ENCODE data around the gene SPEF2.

DNA sequence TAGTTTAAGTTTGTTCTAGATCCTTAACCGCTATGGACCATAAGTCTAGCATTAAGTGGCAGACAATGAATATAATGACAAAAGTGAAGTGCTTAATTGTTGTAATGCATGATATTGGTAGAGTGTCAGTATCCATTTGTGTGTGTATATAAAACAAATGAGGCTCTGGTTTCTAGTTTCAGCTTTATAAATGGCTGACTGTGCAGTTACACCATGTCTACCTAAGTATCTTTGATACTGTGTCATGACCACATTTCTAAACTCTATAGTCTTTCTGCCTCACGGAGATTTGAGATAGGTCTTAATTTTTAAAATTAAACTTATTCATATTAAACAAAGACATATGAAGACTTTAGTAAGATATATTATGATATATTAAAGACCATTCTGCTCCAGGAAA lies 92.0 kb downstream of the SPEF2 start:
- TF ChIP-seq, protein P1, sequence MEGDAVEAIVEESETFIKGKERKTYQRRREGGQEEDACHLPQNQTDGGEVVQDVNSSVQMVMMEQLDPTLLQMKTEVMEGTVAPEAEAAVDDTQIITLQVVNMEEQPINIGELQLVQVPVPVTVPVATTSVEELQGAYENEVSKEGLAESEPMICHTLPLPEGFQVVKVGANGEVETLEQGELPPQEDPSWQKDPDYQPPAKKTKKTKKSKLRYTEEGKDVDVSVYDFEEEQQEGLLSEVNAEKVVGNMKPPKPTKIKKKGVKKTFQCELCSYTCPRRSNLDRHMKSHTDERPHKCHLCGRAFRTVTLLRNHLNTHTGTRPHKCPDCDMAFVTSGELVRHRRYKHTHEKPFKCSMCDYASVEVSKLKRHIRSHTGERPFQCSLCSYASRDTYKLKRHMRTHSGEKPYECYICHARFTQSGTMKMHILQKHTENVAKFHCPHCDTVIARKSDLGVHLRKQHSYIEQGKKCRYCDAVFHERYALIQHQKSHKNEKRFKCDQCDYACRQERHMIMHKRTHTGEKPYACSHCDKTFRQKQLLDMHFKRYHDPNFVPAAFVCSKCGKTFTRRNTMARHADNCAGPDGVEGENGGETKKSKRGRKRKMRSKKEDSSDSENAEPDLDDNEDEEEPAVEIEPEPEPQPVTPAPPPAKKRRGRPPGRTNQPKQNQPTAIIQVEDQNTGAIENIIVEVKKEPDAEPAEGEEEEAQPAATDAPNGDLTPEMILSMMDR (IDR thresholded peaks at IDR 0.05): no peak
- TF ChIP-seq ESRRA (CRISPR knock-in tag; IDR thresholded peaks at IDR 0.05; ENCODE audit: borderline replicate concordance): no peak
- TF ChIP-seq, protein P2, sequence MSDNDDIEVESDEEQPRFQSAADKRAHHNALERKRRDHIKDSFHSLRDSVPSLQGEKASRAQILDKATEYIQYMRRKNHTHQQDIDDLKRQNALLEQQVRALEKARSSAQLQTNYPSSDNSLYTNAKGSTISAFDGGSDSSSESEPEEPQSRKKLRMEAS (CRISPR knock-in tag; IDR thresholded peaks at IDR 0.05): no peak
- no peak for TF ChIP-seq CREB1 (CRISPR knock-in tag; IDR thresholded peaks at IDR 0.05)
- TF ChIP-seq, protein P3, sequence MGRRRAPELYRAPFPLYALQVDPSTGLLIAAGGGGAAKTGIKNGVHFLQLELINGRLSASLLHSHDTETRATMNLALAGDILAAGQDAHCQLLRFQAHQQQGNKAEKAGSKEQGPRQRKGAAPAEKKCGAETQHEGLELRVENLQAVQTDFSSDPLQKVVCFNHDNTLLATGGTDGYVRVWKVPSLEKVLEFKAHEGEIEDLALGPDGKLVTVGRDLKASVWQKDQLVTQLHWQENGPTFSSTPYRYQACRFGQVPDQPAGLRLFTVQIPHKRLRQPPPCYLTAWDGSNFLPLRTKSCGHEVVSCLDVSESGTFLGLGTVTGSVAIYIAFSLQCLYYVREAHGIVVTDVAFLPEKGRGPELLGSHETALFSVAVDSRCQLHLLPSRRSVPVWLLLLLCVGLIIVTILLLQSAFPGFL (CRISPR knock-in tag; IDR thresholded peaks at IDR 0.05; ENCODE audit: borderline replicate concordance): no peak
- TF ChIP-seq, protein P4, sequence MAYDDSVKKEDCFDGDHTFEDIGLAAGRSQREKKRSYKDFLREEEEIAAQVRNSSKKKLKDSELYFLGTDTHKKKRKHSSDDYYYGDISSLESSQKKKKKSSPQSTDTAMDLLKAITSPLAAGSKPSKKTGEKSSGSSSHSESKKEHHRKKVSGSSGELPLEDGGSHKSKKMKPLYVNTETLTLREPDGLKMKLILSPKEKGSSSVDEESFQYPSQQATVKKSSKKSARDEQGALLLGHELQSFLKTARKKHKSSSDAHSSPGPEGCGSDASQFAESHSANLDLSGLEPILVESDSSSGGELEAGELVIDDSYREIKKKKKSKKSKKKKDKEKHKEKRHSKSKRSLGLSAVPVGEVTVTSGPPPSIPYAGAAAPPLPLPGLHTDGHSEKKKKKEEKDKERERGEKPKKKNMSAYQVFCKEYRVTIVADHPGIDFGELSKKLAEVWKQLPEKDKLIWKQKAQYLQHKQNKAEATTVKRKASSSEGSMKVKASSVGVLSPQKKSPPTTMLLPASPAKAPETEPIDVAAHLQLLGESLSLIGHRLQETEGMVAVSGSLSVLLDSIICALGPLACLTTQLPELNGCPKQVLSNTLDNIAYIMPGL (CRISPR knock-in tag; IDR thresholded peaks at IDR 0.05): no peak
- TF ChIP-seq ZNF138 (CRISPR knock-in tag; conservative IDR thresholded peaks at IDR 0.05): no peak
